HepG2 (cell line): ENCODE data around the gene LRRC55. TPM values are rescaled to one million over a fixed set of nuclear protein-coding genes. Genes with fewer than 3 reads are reported as not detected.

ENCODE experiments used
- ATAC-seq: fragments of 200-7000 bp; cut with Tn5 transposase; 3 replicates; pipeline ENCODE4 v1.9.1; 2020; ENCODE audit warnings: mild to moderate bottlenecking, moderate library complexity
- BruUV-seq: library from RNA; stranded (reverse); fragments of 400-500 nt; replicated peaks from 2 replicates; lab custom pipeline; 2021; lab: Mats Ljungman, UMichigan
- CTCF ChIA-PET: fragments of 300-600 bp; formaldehyde crosslinking; extraction: SDS; loops from one replicate; lab custom pipeline; 2021; ENCODE audit warnings: low total read pairs, inconsistent platforms, low intra/inter-chr PET ratio; lab: Yijun Ruan, JAX
- POLR2A ChIA-PET: fragments of 350-600 bp; sonication (Branson Sonifier 250); formaldehyde crosslinking; loops from one replicate; lab custom pipeline; 2020; ENCODE audit warnings: antibody characterized with exemption, inconsistent platforms; lab: Yijun Ruan, JAX
- DNase-seq: peaks from one replicate; pipeline ENCODE4 v3.0.0-alpha.2; 2015; ENCODE audit warnings: low spot score
- FAIRE-seq: peaks from 3 replicates; lab custom pipeline; 2011; peaks lifted over from hg19 to GRCh38; lab: Jason Lieb, UNC
- H2AFZ ChIP-seq: one replicate; pipeline ENCODE4 v1.6.1; 2011; ENCODE audit warnings: low read length, inconsistent platforms
- H3K27ac ChIP-seq: fragments of 300-600 bp; 3 replicates; pipeline ENCODE4 v1.8.0; 2011; ENCODE audit warnings: mixed run types, mild to moderate bottlenecking, mixed read lengths, low read length, inconsistent platforms; ENCODE audit not compliant: insufficient read depth; ENCODE audit errors: extremely low read length
- H3K27me3 ChIP-seq, 2 experiments: fragments of 200-600 bp in 1 of 2; 2 replicates in 1 of 2; 3 replicates in 1 of 2; pipeline versions ENCODE4 v1.6.0 to v1.8.0; 2011; ENCODE audit warnings: low read length in 2 of 2, mild to moderate bottlenecking in 2 of 2, moderate library complexity in 2 of 2, inconsistent platforms in 1 of 2; ENCODE audit not compliant: insufficient read depth in 2 of 2, control insufficient read depth in 1 of 2
- H3K36me3 ChIP-seq, 2 experiments: fragments of 200-600 bp in 1 of 2; replicated peaks in 1 of 2; 2 replicates in 1 of 2; 3 replicates in 1 of 2; pipeline versions ENCODE4 v1.5.1 to v1.8.0; 2011; ENCODE audit warnings: low read length in 2 of 2, inconsistent platforms in 1 of 2; ENCODE audit not compliant: insufficient read depth in 2 of 2, control insufficient read depth in 1 of 2
- H3K4me1 ChIP-seq: 2 replicates; pipeline ENCODE4 v1.5.1; 2012; ENCODE audit warnings: low read length, inconsistent platforms; ENCODE audit not compliant: insufficient read depth
- H3K4me2 ChIP-seq: 2 replicates; pipeline ENCODE4 v1.6.0; 2011; ENCODE audit warnings: low read depth, low read length, inconsistent platforms
- H3K4me3 ChIP-seq, 3 experiments: fragments of 200-600 bp in 1 of 3; sonication (generic), shearing (Covaris generic) in 1 of 3; replicated peaks in 1 of 3; 2 replicates each; pipeline ENCODE4 v1.5.1; 2011 to 2016; ENCODE audit warnings: low read length in 3 of 3, inconsistent platforms in 2 of 3, low read depth in 2 of 3, mild to moderate bottlenecking in 2 of 3, control low read depth in 1 of 3, mixed read lengths in 1 of 3; ENCODE audit not compliant: insufficient read depth in 1 of 3
- H3K79me2 ChIP-seq: one replicate; pipeline ENCODE4 v1.6.1; 2011; ENCODE audit warnings: low read length, inconsistent platforms; ENCODE audit not compliant: insufficient read depth
- H3K9ac ChIP-seq: 2 replicates; pipeline ENCODE4 v1.6.0; 2011; ENCODE audit warnings: mild to moderate bottlenecking, low read depth, low read length, inconsistent platforms; ENCODE audit not compliant: insufficient read depth
- H3K9me3 ChIP-seq: 2 replicates; pipeline ENCODE4 v1.5.1; 2012; ENCODE audit warnings: mild to moderate bottlenecking, low read length
- H4K20me1 ChIP-seq: 2 replicates; pipeline ENCODE4 v1.6.0; 2011; ENCODE audit warnings: inconsistent platforms, mild to moderate bottlenecking, low read length, moderate library complexity; ENCODE audit not compliant: insufficient read depth
- DR1 ChIP-seq: sonication (generic); formaldehyde crosslinking; IDR thresholded peaks from 2 replicates; pipeline ENCODE4 v1.8.0; 2021; ENCODE audit warnings: mild to moderate bottlenecking, missing genetic modification reagents, inconsistent platforms
- FOXP4 ChIP-seq: sonication (generic); formaldehyde crosslinking; IDR thresholded peaks from 2 replicates; pipeline ENCODE4 v1.4.0; 2020; ENCODE audit warnings: missing genetic modification reagents
- GATAD2A ChIP-seq: IDR thresholded peaks from 2 replicates; pipeline ENCODE4 v1.6.1; 2016
- GMEB1 ChIP-seq: sonication (generic); formaldehyde crosslinking; IDR thresholded peaks from 2 replicates; pipeline ENCODE4 v1.5.1; 2020; ENCODE audit warnings: missing genetic modification reagents, mild to moderate bottlenecking, borderline replicate concordance
- MBNL3 ChIP-seq: fragments of 250-450 bp; sonication (Bioruptor Pico); conservative IDR thresholded peaks from 2 replicates; pipeline ENCODE4 v1.8.0; 2022; ENCODE audit warnings: mild to moderate bottlenecking, inconsistent platforms
- MXD4 ChIP-seq: IDR thresholded peaks from 2 replicates; pipeline ENCODE4 v1.6.1; 2016; ENCODE audit warnings: mild to moderate bottlenecking, missing biosample characterization, missing genetic modification reagents
- ZNF264 ChIP-seq: sonication (generic); formaldehyde crosslinking; IDR thresholded peaks from 2 replicates; pipeline ENCODE4 v1.4.0; 2020; ENCODE audit warnings: missing genetic modification reagents
- WGBS: methylation state at CpG from one replicate; pipeline ENCODE4 v1.1.6; 2017; ENCODE audit warnings: low lambda C conversion rate; 5-methylcytosine and 5-hydroxymethylcytosine counted together
- in situ Hi-C: cut with HindIII; loops from 2 replicates; pipeline ENCODE4 v1.10.0; 2017; ENCODE audit warnings: low pct_unique_long_range_greater_than_20kb; ENCODE audit not compliant: extremely low pct_ligation_motif_present
- intact Hi-C: fragments of 100-400 bp; cut with micrococcal nuclease; formaldehyde crosslinking; loops from one replicate; pipeline ENCODE4 v1.10.0; 2022; ENCODE audit not compliant: unreplicated experiment
- polyA plus RNA-seq, 8 experiments: library from polyadenylated mRNA; depleted of rRNA in 3 of 8; stranded (reverse) in 7 of 8; unstranded in 1 of 8; fragments of >200 nt; fragmentation: Illumina TruSeq in 4 of 8; extraction: Trizol in 4 of 8; gene quantifications; 2 replicates each; pipeline versions ENCODE4 v1.2.1 to v1.2.3, GENCODE V29; 2011 to 2016; ENCODE audit warnings: low read depth in 4 of 8, missing spikeins in 1 of 8, mixed read lengths in 1 of 8; ENCODE audit not compliant: insufficient read depth in 1 of 8
- total RNA-seq, 5 experiments: library from RNA; depleted of rRNA; stranded (reverse); fragments of >200 nt; fragmentation: Illumina TruSeq; extraction: Trizol; gene quantifications; 2 replicates each; pipeline ENCODE4 v1.2.3, GENCODE V29; 2016; ENCODE audit warnings: low read depth in 1 of 5
- TF ChIP-seq, protein P1 (sequence below): sonication (generic); formaldehyde crosslinking; IDR thresholded peaks from 2 replicates; pipeline ENCODE4 v1.4.0; 2020; ENCODE audit warnings: missing genetic modification reagents, borderline replicate concordance

The LRRC55 gene
- total and polyA plus RNA-seq, 2 of the 13 experiments (the other 11 are each of a cell fraction or from before 2014, with no cell fraction given), result not detected

DNA sequence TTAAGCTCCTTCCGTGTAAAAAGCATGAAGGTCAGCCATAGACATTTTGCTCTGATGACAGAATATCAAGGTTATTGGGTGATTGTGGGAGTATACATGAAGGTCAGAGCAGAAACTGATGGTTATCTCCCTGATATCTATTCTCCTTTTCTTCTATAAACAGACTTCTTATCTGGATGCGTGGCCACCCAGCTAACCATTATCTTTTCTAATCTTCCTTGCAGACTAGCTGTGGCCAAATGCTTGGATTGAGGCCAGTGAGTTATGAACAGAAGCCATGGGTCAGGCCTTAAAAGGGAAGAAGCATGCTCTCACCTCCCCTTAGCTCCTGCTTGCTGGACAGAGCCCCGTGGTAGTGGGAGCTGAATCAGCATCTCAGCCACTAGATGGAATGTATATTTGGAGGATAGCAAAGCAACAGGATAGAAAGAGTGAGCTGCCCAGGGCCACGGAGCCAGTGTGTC lies 31.3 kb upstream of the LRRC55 start:
- POLR2A ChIA-PET, result no interaction called here
- Histone ChIP-seq H4K20me1 (no peaks in the 10 kb centered on the region), H3K27ac (no peak overlapping the region), H3K4me3 (no peak overlapping the region), H3K79me2 (no peaks in the 10 kb centered on the region), H2AFZ (no peak overlapping the region), H3K4me1 (no peaks in the 10 kb centered on the region), H3K27me3 (peaks cover 0 to 3% of the 10 kb centered on the region in 2 experiments; a peak in 2 of 5 replicates), H3K4me2 (no peak overlapping the region), H3K36me3 (no peaks in the 10 kb centered on the region), H3K9me3 (no peaks in the 10 kb centered on the region), H3K9ac (no peak overlapping the region)
- WGBS, result 0% methylated on average over 3 of the region's 4 CpGs
- CTCF ChIA-PET, result no interaction called here
- intact Hi-C loops (no loop called here), in situ Hi-C loops (no loop called here)
- no TSS peak for BruUV-seq
- ATAC-seq, result no peak
- no peak for DNase-seq
- TF ChIP-seq DR1 (CRISPR knock-in tag) (no peak), FOXP4 (CRISPR knock-in tag) (no peak), GMEB1 (no peak), ZNF264 (CRISPR knock-in tag) (no peak), MBNL3 (CRISPR knock-in tag) (no peak), GATAD2A (CRISPR knock-in tag) (no peak), MXD4 (no peak)
- TF ChIP-seq, protein P1, sequence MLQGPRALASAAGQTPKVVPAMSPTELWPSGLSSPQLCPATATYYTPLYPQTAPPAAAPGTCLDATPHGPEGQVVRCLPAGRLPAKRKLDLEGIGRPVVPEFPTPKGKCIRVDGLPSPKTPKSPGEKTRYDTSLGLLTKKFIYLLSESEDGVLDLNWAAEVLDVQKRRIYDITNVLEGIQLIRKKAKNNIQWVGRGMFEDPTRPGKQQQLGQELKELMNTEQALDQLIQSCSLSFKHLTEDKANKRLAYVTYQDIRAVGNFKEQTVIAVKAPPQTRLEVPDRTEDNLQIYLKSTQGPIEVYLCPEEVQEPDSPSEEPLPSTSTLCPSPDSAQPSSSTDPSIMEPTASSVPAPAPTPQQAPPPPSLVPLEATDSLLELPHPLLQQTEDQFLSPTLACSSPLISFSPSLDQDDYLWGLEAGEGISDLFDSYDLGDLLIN (CRISPR knock-in tag), result no peak
- FAIRE-seq, result no peak
